ENCODE measurements around the gene PEPD.

Gene PEPD

GRCh38 chr19:33430674-33431277 lies 90.8 kb downstream of the PEPD start:
- peak; percentile 86 for ATAC-seq
- Mint-ChIP-seq H3K27me3 (no peaks in the 10 kb centered on the region), H3K9me3 (no peaks in the 10 kb centered on the region), H3K27ac (peak overlapping the region; percentile 12 to 50), H3K4me1 (peaks cover 7% of the 10 kb centered on the region), H3K4me3 (peak overlapping the region in 1 of 2 donors; percentile 4)
- peak; percentile 55 to 58 for DNase-seq

GRCh38 chr19:33429891-33430673 lies 91.5 kb downstream of the PEPD start:
- peaks cover 7% of the 10 kb centered on the region for H3K4me1 Mint-ChIP-seq
- DNase-seq (no peak), ATAC-seq (peak; percentile 65)
- no peaks in the 10 kb centered on the region for H3K9me3 Mint-ChIP-seq
- H3K27me3 Mint-ChIP-seq: no peaks in the 10 kb centered on the region
- peak overlapping the region in 1 of 2 donors; percentile 4 for H3K4me3 Mint-ChIP-seq
- peak overlapping the region; percentile 12 to 50 for H3K27ac Mint-ChIP-seq

- no peaks in the 10 kb centered on the region for H3K9me3 Mint-ChIP-seq
- no peak for ATAC-seq
- no peak overlapping the region for H3K27ac Mint-ChIP-seq
- H3K27me3 Mint-ChIP-seq: no peaks in the 10 kb centered on the region
- peaks cover 7% of the 10 kb centered on the region for H3K4me1 Mint-ChIP-seq
- no peak overlapping the region for H3K4me3 Mint-ChIP-seq
- DNase-seq: no peak
These were observed 92.9 kb downstream of the PEPD start for GRCh38 chr19:33428627-33429125.

GRCh38 chr19:33427801-33428626 lies 93.6 kb downstream of the PEPD start:
- ATAC-seq: no peak
- no peaks in the 10 kb centered on the region for H3K9me3 Mint-ChIP-seq
- peak overlapping the region in 1 of 2 donors; percentile 49 for H3K27ac Mint-ChIP-seq
- H3K4me3 Mint-ChIP-seq: no peak overlapping the region
- H3K4me1 Mint-ChIP-seq: peaks cover 7% of the 10 kb centered on the region
- H3K27me3 Mint-ChIP-seq: no peaks in the 10 kb centered on the region
- no peak for DNase-seq

GRCh38 chr19:33426621-33427361 lies 94.8 kb downstream of the PEPD start:
- no peaks in the 10 kb centered on the region for H3K27me3 Mint-ChIP-seq
- no peak overlapping the region for H3K27ac Mint-ChIP-seq
- H3K9me3 Mint-ChIP-seq: no peaks in the 10 kb centered on the region
- H3K4me1 Mint-ChIP-seq: peaks cover 7% of the 10 kb centered on the region
- ATAC-seq (no peak), DNase-seq (no peak)
- no peak overlapping the region for H3K4me3 Mint-ChIP-seq

- peak overlapping the region in 1 of 2 donors; percentile 14 for H3K27ac Mint-ChIP-seq
- no peak overlapping the region for H3K4me3 Mint-ChIP-seq
- ATAC-seq (no peak), DNase-seq (no peak)
- no peaks in the 10 kb centered on the region for H3K4me1 Mint-ChIP-seq
- no peaks in the 10 kb centered on the region for H3K9me3 Mint-ChIP-seq
- no peaks in the 10 kb centered on the region for H3K27me3 Mint-ChIP-seq
These were observed 97.4 kb downstream of the PEPD start for GRCh38 chr19:33424181-33424580.

- H3K27me3 Mint-ChIP-seq: no peaks in the 10 kb centered on the region
- no peaks in the 10 kb centered on the region for H3K9me3 Mint-ChIP-seq
- no peak overlapping the region for H3K27ac Mint-ChIP-seq
- H3K4me1 Mint-ChIP-seq: no peaks in the 10 kb centered on the region
- no peak for DNase-seq
- no peak overlapping the region for H3K4me3 Mint-ChIP-seq
- ATAC-seq: no peak
These were observed 99.0 kb downstream of the PEPD start for GRCh38 chr19:33422369-33423180.

GRCh38 chr19:33421368-33421767 lies 100.2 kb downstream of the PEPD start:
- peaks cover 6% of the 10 kb centered on the region for H3K4me1 Mint-ChIP-seq
- DNase-seq: no peak

GRCh38 chr19:33420821-33421220 lies 100.8 kb downstream of the PEPD start:
- ATAC-seq (no peak), DNase-seq (no peak)
- Mint-ChIP-seq H3K4me1 (peaks cover 12% of the 10 kb centered on the region), H3K9me3 (no peaks in the 10 kb centered on the region), H3K27me3 (no peaks in the 10 kb centered on the region), H3K4me3 (no peak overlapping the region), H3K27ac (no peak overlapping the region)

More at GRCh38 chr19:33421368-33421767, 100.2 kb downstream of the PEPD start:
- no peak for ATAC-seq
- Mint-ChIP-seq H3K27me3 (no peaks in the 10 kb centered on the region), H3K27ac (no peak overlapping the region), H3K9me3 (no peaks in the 10 kb centered on the region), H3K4me3 (no peak overlapping the region)

- Mint-ChIP-seq H3K27me3 (no peaks in the 10 kb centered on the region), H3K4me1 (peaks cover 13% of the 10 kb centered on the region), H3K4me3 (no peak overlapping the region), H3K27ac (no peak overlapping the region), H3K9me3 (no peaks in the 10 kb centered on the region)
- ATAC-seq: no peak
- no peak for DNase-seq
These were observed 101.8 kb downstream of the PEPD start for GRCh38 chr19:33419788-33420130.

- H3K27me3 Mint-ChIP-seq: no peaks in the 10 kb centered on the region
- ATAC-seq: no peak
- H3K27ac Mint-ChIP-seq: no peak overlapping the region
- no peaks in the 10 kb centered on the region for H3K9me3 Mint-ChIP-seq
- H3K4me1 Mint-ChIP-seq: peaks cover 13% of the 10 kb centered on the region
- H3K4me3 Mint-ChIP-seq: no peak overlapping the region
- no peak for DNase-seq
These were observed 102.5 kb downstream of the PEPD start for GRCh38 chr19:33418871-33419787.

- H3K27me3 Mint-ChIP-seq: no peaks in the 10 kb centered on the region
- no peak overlapping the region for H3K27ac Mint-ChIP-seq
- peaks cover 13% of the 10 kb centered on the region for H3K4me1 Mint-ChIP-seq
These were observed 103.1 kb downstream of the PEPD start for GRCh38 chr19:33418461-33418860.

GRCh38 chr19:33417751-33418150 lies 103.8 kb downstream of the PEPD start:
- no peak for ATAC-seq
- H3K4me3 Mint-ChIP-seq: no peak overlapping the region

More at GRCh38 chr19:33418461-33418860, 103.1 kb downstream of the PEPD start:
- DNase-seq (no peak), ATAC-seq (no peak)
- H3K9me3 Mint-ChIP-seq: no peaks in the 10 kb centered on the region
- H3K4me3 Mint-ChIP-seq: no peak overlapping the region

More at GRCh38 chr19:33417751-33418150, 103.8 kb downstream of the PEPD start:
- no peaks in the 10 kb centered on the region for H3K9me3 Mint-ChIP-seq
- DNase-seq: no peak
- H3K27ac Mint-ChIP-seq: no peak overlapping the region
- no peaks in the 10 kb centered on the region for H3K27me3 Mint-ChIP-seq
- peaks cover 13% of the 10 kb centered on the region for H3K4me1 Mint-ChIP-seq

Measured in stimulated activated naive CD8-positive, alpha-beta T cell treated with anti-CD3 and anti-CD28 coated beads, Interleukin-15, amount 100 ng/mL, for 72 hours (primary cell).